NCI-H1417 (cell line): Measurements from ENCODE around the gene RAPGEF5.

ENCODE experiments used
- DNase-seq, 3 experiments: peaks; one replicate each; lab custom pipeline; 2025; lab: John Stamatoyannopoulos, UW

Gene RAPGEF5

GRCh38 chr7:22346383-22347107, 10.4 kb downstream of the RAPGEF5 start:
- peak in 1 of 3 experiments; percentile 50 for DNase-seq

GRCh38 chr7:22344655-22345054, 12.3 kb downstream of the RAPGEF5 start:
- DNase-seq, result no peak

GRCh38 chr7:22343612-22344011, 13.3 kb downstream of the RAPGEF5 start:
- DNase-seq, result no peak

- DNase-seq, result no peak
Measured at GRCh38 chr7:22343071-22343470, 13.9 kb downstream of the RAPGEF5 start.

- DNase-seq, result no peak
Measured at GRCh38 chr7:22339725-22340390, 17.1 kb downstream of the RAPGEF5 start.

- DNase-seq, result peak in 2 of 3 experiments; percentile 51 to 80
Measured at GRCh38 chr7:22338877-22339276, 18.1 kb downstream of the RAPGEF5 start.

GRCh38 chr7:22338411-22338810, 18.5 kb downstream of the RAPGEF5 start:
- DNase-seq, result no peak

GRCh38 chr7:22333680-22334141, 23.2 kb downstream of the RAPGEF5 start:
- peak; percentile 23 to 81 (median 70) for DNase-seq

- peak; percentile 16 to 69 (median 43) for DNase-seq
Measured at GRCh38 chr7:22332461-22332870, 24.5 kb downstream of the RAPGEF5 start.

GRCh38 chr7:22331704-22332103, 25.2 kb downstream of the RAPGEF5 start:
- DNase-seq, result no peak

- no peak for DNase-seq
Measured at GRCh38 chr7:22330903-22331302, 26.1 kb downstream of the RAPGEF5 start.

- DNase-seq, result peak in 1 of 3 experiments; percentile 42
Measured at GRCh38 chr7:22329816-22330524, 27.0 kb downstream of the RAPGEF5 start.

GRCh38 chr7:22326181-22326580, 30.8 kb downstream of the RAPGEF5 start:
- DNase-seq, result no peak

- DNase-seq, result peak in 2 of 3 experiments; percentile 34 to 79
Measured at GRCh38 chr7:22325671-22326070, 31.3 kb downstream of the RAPGEF5 start.

- DNase-seq, result no peak
Measured at GRCh38 chr7:22323714-22324113, 33.2 kb downstream of the RAPGEF5 start.

GRCh38 chr7:22320416-22320815, 36.5 kb downstream of the RAPGEF5 start:
- DNase-seq, result peak in 1 of 3 experiments; percentile 47

GRCh38 chr7:22319424-22320403, 37.2 kb downstream of the RAPGEF5 start:
- DNase-seq, result peak; percentile 48 to 89 (median 81)

GRCh38 chr7:22318376-22318775, 38.6 kb downstream of the RAPGEF5 start:
- DNase-seq, result no peak

- DNase-seq, result no peak
Measured at GRCh38 chr7:22317632-22318031, 39.3 kb downstream of the RAPGEF5 start.

GRCh38 chr7:22316914-22317313, 40.0 kb downstream of the RAPGEF5 start:
- no peak for DNase-seq

- DNase-seq, result no peak
Measured at GRCh38 chr7:22307816-22308215, 49.1 kb downstream of the RAPGEF5 start.
